Measurements from ENCODE around the gene CFAP161. TPM values are rescaled to one million over a fixed set of nuclear protein-coding genes. Genes with fewer than 3 reads are reported as not detected.

Gene CFAP161
- total and polyA plus RNA-seq, 4 donors = 0.75 to 0.84 TPM; not detected in 2

DNA sequence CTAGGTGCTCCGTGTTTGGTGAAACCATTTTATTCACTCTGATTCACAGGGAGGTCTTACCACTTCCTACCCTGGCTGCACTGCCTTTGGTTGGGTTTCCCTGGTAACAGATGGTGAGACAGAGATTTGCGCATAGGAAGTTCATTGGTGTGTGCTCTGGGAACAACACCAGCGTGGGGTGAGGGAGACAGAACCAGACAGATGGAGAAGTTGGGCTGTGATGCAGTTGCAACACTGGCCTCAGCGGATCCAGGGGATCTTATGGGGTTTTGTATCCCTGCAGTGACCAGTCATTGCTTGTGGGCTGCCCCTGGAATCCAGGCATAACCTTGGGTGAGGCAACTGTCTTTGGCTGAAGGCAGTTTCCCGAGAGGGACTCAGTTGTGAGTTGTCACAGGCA, 50.1 kb downstream of the CFAP161 start:
- Histone ChIP-seq H3K36me3 (ENCODE audit: control insufficient read depth in 4 of 4, insufficient read depth in 3 of 4, low read depth in 1 of 4, low read length in 3 of 4) (no peaks in the 10 kb centered on the region), H3K27me3 (ENCODE audit: control insufficient read depth in 4 of 4, insufficient read depth in 4 of 4, low read length in 3 of 4) (peaks cover 0 to 7% (median 0%) of the 10 kb centered on the region in 4 donors), H3K9ac (ENCODE audit: low read depth in 1 of 2, low read length in 2 of 2) (no peak overlapping the region), H3K4me1 (ENCODE audit: control insufficient read depth in 4 of 4, insufficient read depth in 4 of 4, low read length in 3 of 4) (no peaks in the 10 kb centered on the region), H3K27ac (ENCODE audit: low read depth in 1 of 2, low read length in 2 of 2) (no peak overlapping the region), H3K9me3 (ENCODE audit: control insufficient read depth in 4 of 4, low read length in 3 of 4) (no peaks in the 10 kb centered on the region), H3K4me3 (ENCODE audit: low read depth in 1 of 3, low read length in 3 of 3) (no peak overlapping the region)
- DNase-seq (ENCODE audit: low spot score) = no peak
- TF ChIP-seq RXRA (IDR thresholded peaks at IDR 0.05) (no peak), YY1 (IDR thresholded peaks at IDR 0.05) (no peak), FOXA2 (IDR thresholded peaks at IDR 0.05) (no peak), JUND (IDR thresholded peaks at IDR 0.05) (no peak), EGR1 (IDR thresholded peaks at IDR 0.05; ENCODE audit: low read depth in 2 of 2) (no peak), FOXA1 (IDR thresholded peaks at IDR 0.05) (no peak), SP1 (IDR thresholded peaks at IDR 0.05) (no peak), ATF3 (IDR thresholded peaks at IDR 0.05) (no peak), TAF1 (conservative IDR thresholded peaks at IDR 0.05) (no peak), HNF4G (IDR thresholded peaks at IDR 0.05) (no peak), GABPA (IDR thresholded peaks at IDR 0.05 in 1 of 2, conservative IDR thresholded peaks at IDR 0.05 in 1 of 2) (no peak)
- WGBS = 68% methylated on average over 5 of the region's 5 CpGs

GRCh38 chr15:81185631-81186295, 51.7 kb downstream of the CFAP161 start:
- no peak overlapping the region for H3K4me3 ChIP-seq (ENCODE audit: low read depth in 1 of 3, low read length in 3 of 3)
- 85% methylated on average over 5 of the region's 5 CpGs for WGBS

More at GRCh38 chr15:81185631-81186295, 51.7 kb downstream of the CFAP161 start:
- Histone ChIP-seq H3K27ac (ENCODE audit: low read depth in 1 of 2, low read length in 2 of 2) (no peak overlapping the region), H3K36me3 (ENCODE audit: control insufficient read depth in 4 of 4, insufficient read depth in 3 of 4, low read depth in 1 of 4, low read length in 3 of 4) (no peaks in the 10 kb centered on the region), H3K9me3 (ENCODE audit: control insufficient read depth in 4 of 4, low read length in 3 of 4) (no peaks in the 10 kb centered on the region), H3K27me3 (ENCODE audit: control insufficient read depth in 4 of 4, insufficient read depth in 4 of 4, low read length in 3 of 4) (peaks cover 0 to 11% (median 0%) of the 10 kb centered on the region in 4 donors), H3K4me1 (ENCODE audit: control insufficient read depth in 4 of 4, insufficient read depth in 4 of 4, low read length in 3 of 4) (no peaks in the 10 kb centered on the region), H3K9ac (ENCODE audit: low read depth in 1 of 2, low read length in 2 of 2) (no peak overlapping the region)
- DNase-seq (ENCODE audit: low spot score) = no peak
- TF ChIP-seq, protein P1, sequence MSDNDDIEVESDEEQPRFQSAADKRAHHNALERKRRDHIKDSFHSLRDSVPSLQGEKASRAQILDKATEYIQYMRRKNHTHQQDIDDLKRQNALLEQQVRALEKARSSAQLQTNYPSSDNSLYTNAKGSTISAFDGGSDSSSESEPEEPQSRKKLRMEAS (IDR thresholded peaks at IDR 0.05) = no peak
- TF ChIP-seq JUND (IDR thresholded peaks at IDR 0.05) (no peak), EGR1 (IDR thresholded peaks at IDR 0.05; ENCODE audit: low read depth in 2 of 2) (no peak), CTCF (IDR thresholded peaks at IDR 0.05; ENCODE audit: low read depth, low read length, missing input control) (no peak), ZBTB33 (IDR thresholded peaks at IDR 0.05) (no peak)

Data from liver (tissue), 9 donors.